Astrocyte of the spinal cord (primary cell): ENCODE data around the gene WSCD2.

Source experiments
- DNase-seq: peaks from one replicate; pipeline ENCODE4 v3.0.0; 2011; ENCODE audit warnings: low read depth, low spot score
- H3K4me3 ChIP-seq: 2 replicates; pipeline ENCODE4 v1.5.1; 2011; ENCODE audit warnings: low read depth, mild to moderate bottlenecking, low read length, moderate library complexity
- CTCF ChIP-seq: IDR thresholded peaks from 2 replicates; pipeline ENCODE4 v1.5.1; 2012; ENCODE audit warnings: low read depth, mild to moderate bottlenecking, low read length, inconsistent platforms
- in situ Hi-C: cut with HindIII; loops from 2 replicates; pipeline ENCODE4 v1.10.0; 2017; ENCODE audit warnings: low sequenced_read_pairs

The WSCD2 gene

GRCh38 chr12:108129017-108129812, at the start of gene WSCD2:
TSS of gene WSCD2 (plus strand) at chr12:108129288. CDS start at chr12:108195833, 66,545 bp downstream.
- peak; percentile 1 for DNase-seq
- in situ Hi-C loops: no loop called here
- H3K4me3 ChIP-seq: no peak within 1 kb of the TSS
- TF ChIP-seq CTCF: peak; percentile 11

GRCh38 chr12:108079721-108080120, 49.4 kb upstream of the WSCD2 start:
- DNase-seq: no peak
- H3K4me3 ChIP-seq: no peak overlapping the region
- in situ Hi-C loops: no loop called here
- TF ChIP-seq CTCF: no peak

GRCh38 chr12:108080363-108080762, 48.7 kb upstream of the WSCD2 start:
- in situ Hi-C loops: no loop called here

GRCh38 chr12:108082485-108082884, 46.6 kb upstream of the WSCD2 start:
- no peak for DNase-seq
- in situ Hi-C loops: no loop called here
- H3K4me3 ChIP-seq: no peak overlapping the region
- TF ChIP-seq CTCF: no peak

More at GRCh38 chr12:108080363-108080762, 48.7 kb upstream of the WSCD2 start:
- no peak overlapping the region for H3K4me3 ChIP-seq
- no peak for DNase-seq
- no peak for TF ChIP-seq CTCF

GRCh38 chr12:108087900-108088299, 41.2 kb upstream of the WSCD2 start:
- no peak for TF ChIP-seq CTCF
- in situ Hi-C loops: no loop called here

GRCh38 chr12:108090107-108090899, 38.8 kb upstream of the WSCD2 start:
- DNase-seq: no peak
- in situ Hi-C loops: no loop called here
- no peak for TF ChIP-seq CTCF
- H3K4me3 ChIP-seq: no peak overlapping the region

More at GRCh38 chr12:108087900-108088299, 41.2 kb upstream of the WSCD2 start:
- no peak overlapping the region for H3K4me3 ChIP-seq
- DNase-seq: no peak
